Measurements from ENCODE around the gene ABI1. TPM values are rescaled to one million over a fixed set of nuclear protein-coding genes. Genes with fewer than 3 reads are reported as not detected.

The ABI1 gene
- total and polyA plus RNA-seq, 8 donors = 13.0 to 30.0 (median 18.2) TPM

DNA sequence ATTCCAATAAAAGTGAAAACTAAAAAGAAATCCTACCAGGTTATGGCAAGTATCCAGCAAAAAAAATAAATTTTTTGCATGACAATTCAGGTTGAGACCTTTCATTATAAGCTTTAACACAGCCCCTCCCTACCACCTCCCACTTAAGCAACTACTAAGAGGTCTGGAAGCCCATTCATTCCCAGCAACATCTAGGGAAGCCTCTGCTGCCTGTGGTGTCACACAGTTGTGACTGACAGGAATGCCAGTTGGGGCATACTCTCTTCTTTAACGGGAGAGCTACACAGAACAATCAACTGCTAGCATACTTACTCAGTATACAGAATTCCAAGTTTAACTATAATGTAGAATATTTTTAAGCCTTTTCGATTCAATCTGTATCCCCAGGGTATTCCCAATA is 27.8 kb downstream of the ABI1 start:
- Histone ChIP-seq H3K36me3 (no peaks in the 10 kb centered on the region), H3K27ac (no peak overlapping the region), H3K9me3 (no peaks in the 10 kb centered on the region), H3K4me3 (no peak overlapping the region), H3K27me3 (no peaks in the 10 kb centered on the region), H3K4me1 (no peaks in the 10 kb centered on the region)
- no peak for ATAC-seq
- WGBS, 2 donors = 67 to 75% methylated on average over 2 of the region's 2 CpGs
- no peak for FAIRE-seq
- intact Hi-C loops (cut with DNase I) = no loop called here
- no peak for TF ChIP-seq CTCF (IDR thresholded peaks at IDR 0.05)
- no peak for DNase-seq

GRCh38 chr10:26831936-26832335 is 28.8 kb downstream of the ABI1 start:
- FAIRE-seq = no peak
- TF ChIP-seq CTCF (IDR thresholded peaks at IDR 0.05) = no peak
- ATAC-seq = no peak
- no peaks in the 10 kb centered on the region for H3K36me3 ChIP-seq
- H3K4me3 ChIP-seq = no peak overlapping the region
- no peaks in the 10 kb centered on the region for H3K9me3 ChIP-seq
- no peaks in the 10 kb centered on the region for H3K27me3 ChIP-seq
- no peak for DNase-seq
- no peak overlapping the region for H3K27ac ChIP-seq
- 83 to 86% methylated on average over 6 of the region's 6 CpGs for WGBS, 2 donors
- no peaks in the 10 kb centered on the region for H3K4me1 ChIP-seq
- intact Hi-C loops (cut with DNase I) = no loop called here

DNA sequence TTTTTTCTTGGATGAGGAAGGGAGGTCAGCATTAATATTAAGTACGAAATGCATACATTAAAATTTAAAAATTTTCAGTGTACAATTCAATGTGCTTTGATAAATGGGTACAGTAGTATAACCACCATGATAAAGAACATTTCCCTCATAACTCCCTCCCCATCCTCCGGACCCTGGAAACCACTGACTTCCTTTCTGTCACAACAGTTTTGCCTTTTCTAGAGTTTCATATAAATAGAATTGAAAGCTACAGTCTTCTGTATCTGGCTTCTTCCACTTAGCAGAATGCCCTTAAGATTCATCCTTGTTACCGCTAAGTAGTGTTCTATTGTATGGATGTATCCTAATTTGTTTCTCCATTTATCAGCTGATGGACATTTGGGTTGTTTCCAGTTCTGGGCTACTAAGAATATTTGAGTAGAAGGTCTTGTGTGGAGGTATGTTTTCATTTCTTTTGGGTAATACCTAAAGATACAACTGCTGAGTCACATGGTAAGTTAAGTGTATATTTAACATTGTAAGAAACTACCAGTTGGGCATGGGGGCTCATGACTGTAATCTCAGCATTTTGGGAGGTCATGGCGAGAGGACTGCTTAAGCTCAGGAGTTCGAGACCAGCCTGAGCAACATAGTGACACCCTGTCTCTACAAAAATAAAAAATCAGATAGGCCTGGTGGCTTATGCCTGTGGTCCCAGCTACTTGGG is 30.8 kb downstream of the ABI1 start:
- ATAC-seq = no peak
- WGBS, 2 donors = 96 to 98% methylated on average over 5 of the region's 5 CpGs
- Histone ChIP-seq H3K36me3 (no peaks in the 10 kb centered on the region), H3K9me3 (no peaks in the 10 kb centered on the region), H3K27ac (no peak overlapping the region), H3K4me1 (no peaks in the 10 kb centered on the region), H3K4me3 (no peak overlapping the region), H3K27me3 (no peaks in the 10 kb centered on the region)
- intact Hi-C loops (cut with DNase I) = no loop called here
- no peak for DNase-seq
- no peak for TF ChIP-seq CTCF (IDR thresholded peaks at IDR 0.05)
- FAIRE-seq = no peak

DNA sequence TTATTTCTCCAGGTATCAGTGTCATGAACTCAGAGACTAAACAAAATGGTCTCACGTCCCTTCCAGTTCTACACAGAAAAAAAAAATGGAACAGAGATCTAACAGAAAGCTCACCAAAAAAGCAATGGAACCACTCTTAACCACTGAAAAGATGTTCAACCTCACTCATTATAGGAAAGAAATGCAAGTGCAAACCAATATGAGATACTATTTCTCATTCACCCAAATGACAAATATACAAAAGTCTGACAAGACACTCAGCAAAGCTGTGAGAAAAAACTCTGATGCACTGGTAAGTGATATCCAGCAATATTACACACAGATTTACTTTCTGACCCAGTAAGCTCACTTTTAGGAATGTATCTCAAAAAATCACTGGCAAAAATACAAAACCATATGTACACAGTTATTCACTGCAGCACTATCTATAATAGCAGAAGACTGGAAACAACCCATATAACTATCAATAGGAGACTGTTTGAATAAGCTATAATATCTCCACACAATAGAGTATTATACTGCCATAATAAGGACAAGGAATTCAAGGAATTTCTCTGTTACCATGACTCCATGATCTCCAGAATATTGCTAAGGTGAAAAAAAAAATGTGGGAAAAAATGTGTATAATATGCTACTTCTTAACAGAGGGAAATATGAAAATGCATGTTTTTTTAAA is 36.6 kb downstream of the ABI1 start:
- Histone ChIP-seq H3K4me3 (no peak overlapping the region), H3K9me3 (no peaks in the 10 kb centered on the region), H3K27ac (no peak overlapping the region), H3K27me3 (no peaks in the 10 kb centered on the region), H3K36me3 (no peaks in the 10 kb centered on the region), H3K4me1 (no peaks in the 10 kb centered on the region)
- TF ChIP-seq CTCF (IDR thresholded peaks at IDR 0.05) = no peak
- no peak for FAIRE-seq
- no peak for DNase-seq
- intact Hi-C loops (cut with DNase I) = no loop called here
- ATAC-seq = no peak
- WGBS, 2 donors = 96 to 100% methylated on average over 1 of the region's 1 CpG

Data from pancreas (tissue), 10 donors.